Gastroesophageal sphincter (tissue), 3 donors: ENCODE results near the gene FEZF2.

Experiments used
- EP300 ChIP-seq: sonication (generic); formaldehyde crosslinking; IDR thresholded peaks from one replicate; pipeline ENCODE4 v1.6.1; 2017; ENCODE audit warnings: antibody characterized with exemption, mild to moderate bottlenecking
- POLR2AphosphoS5 ChIP-seq: sonication (generic); formaldehyde crosslinking; IDR thresholded peaks from one replicate; pipeline ENCODE4 v1.6.1; 2017; ENCODE audit warnings: antibody characterized with exemption
- TF ChIP-seq, protein P1 (sequence below), 4 experiments: fragments of 200-600 bp in 2 of 4; fragments of 450-650 bp in 2 of 4; sonication (generic) in 1 of 4; IDR thresholded peaks; one replicate each; pipeline ENCODE4 v1.5.1; 2017 to 2019; ENCODE audit warnings: antibody characterized with exemption in 4 of 4, mild to moderate bottlenecking in 2 of 4, moderate library complexity in 2 of 4

DNA sequence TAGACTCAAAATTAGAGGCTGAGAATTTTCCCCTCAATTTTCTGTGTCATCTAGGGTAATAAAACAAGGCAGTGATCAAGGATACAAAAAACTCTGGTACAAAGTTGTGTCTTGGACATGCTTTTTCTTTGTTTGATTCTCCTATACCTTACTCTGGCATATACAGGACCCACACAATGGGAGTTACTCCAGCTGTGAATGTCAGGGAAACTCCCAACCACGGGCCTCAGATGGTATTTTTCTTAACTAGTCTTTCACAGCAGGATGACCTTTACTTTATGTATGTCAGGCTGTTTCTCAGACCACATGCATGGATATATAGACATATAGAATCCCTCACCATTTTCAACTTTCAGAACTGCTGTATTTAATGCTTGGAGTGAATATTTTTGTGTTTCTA is 41.3 kb downstream of the FEZF2 start:
- TF ChIP-seq EP300 (no peak), POLR2AphosphoS5 (no peak)
- TF ChIP-seq, protein P1, sequence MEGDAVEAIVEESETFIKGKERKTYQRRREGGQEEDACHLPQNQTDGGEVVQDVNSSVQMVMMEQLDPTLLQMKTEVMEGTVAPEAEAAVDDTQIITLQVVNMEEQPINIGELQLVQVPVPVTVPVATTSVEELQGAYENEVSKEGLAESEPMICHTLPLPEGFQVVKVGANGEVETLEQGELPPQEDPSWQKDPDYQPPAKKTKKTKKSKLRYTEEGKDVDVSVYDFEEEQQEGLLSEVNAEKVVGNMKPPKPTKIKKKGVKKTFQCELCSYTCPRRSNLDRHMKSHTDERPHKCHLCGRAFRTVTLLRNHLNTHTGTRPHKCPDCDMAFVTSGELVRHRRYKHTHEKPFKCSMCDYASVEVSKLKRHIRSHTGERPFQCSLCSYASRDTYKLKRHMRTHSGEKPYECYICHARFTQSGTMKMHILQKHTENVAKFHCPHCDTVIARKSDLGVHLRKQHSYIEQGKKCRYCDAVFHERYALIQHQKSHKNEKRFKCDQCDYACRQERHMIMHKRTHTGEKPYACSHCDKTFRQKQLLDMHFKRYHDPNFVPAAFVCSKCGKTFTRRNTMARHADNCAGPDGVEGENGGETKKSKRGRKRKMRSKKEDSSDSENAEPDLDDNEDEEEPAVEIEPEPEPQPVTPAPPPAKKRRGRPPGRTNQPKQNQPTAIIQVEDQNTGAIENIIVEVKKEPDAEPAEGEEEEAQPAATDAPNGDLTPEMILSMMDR (IDR thresholded peaks at IDR 0.05), result no peak
